ENCODE measurements around the gene SON. TPM values are rescaled to one million over a fixed set of nuclear protein-coding genes. Genes with fewer than 3 reads are reported as not detected.

Gene SON
- polyA plus RNA-seq, 1 donor, result 447 TPM

Other genes with a start within 250 kb of the SON start
- 38.1 TPM for gene IFNAR1, start 218.1 kb upstream of the SON start, polyA plus RNA-seq (ENCODE audit: insufficient read length)
- gene IFNGR2, start 139.6 kb upstream of the SON start, polyA plus RNA-seq (ENCODE audit: insufficient read length), result 82.2 TPM
- gene TMEM50B, start 63.1 kb upstream of the SON start, polyA plus RNA-seq (ENCODE audit: insufficient read length), result 60.5 TPM
- gene DNAJC28, start 51.3 kb upstream of the SON start, polyA plus RNA-seq (ENCODE audit: insufficient read length), result 6.1 TPM
- 92.6 TPM for gene GART, start 921 bp upstream of the SON start, polyA plus RNA-seq (ENCODE audit: insufficient read length)
- gene DONSON, start 45.6 kb downstream of the SON start, polyA plus RNA-seq (ENCODE audit: insufficient read length), result 51.4 TPM
- gene CRYZL1, start 98.7 kb downstream of the SON start, polyA plus RNA-seq (ENCODE audit: insufficient read length), result 86.4 TPM
- gene ITSN1, start 99.5 kb downstream of the SON start, polyA plus RNA-seq (ENCODE audit: insufficient read length), result 56.2 TPM

All from left kidney (tissue), 1 donor.